ENCODE data around the gene ZNF99. TPM values are rescaled to one million over a fixed set of nuclear protein-coding genes. Genes with fewer than 3 reads are reported as not detected.
"Not testable (repeated sequence)": the region's sequence is repeated elsewhere in the genome, so short reads cannot be mapped to it uniquely, and the experiment has no call there.

The ZNF99 gene
- 13.2 TPM for total RNA-seq (ENCODE audit: insufficient read depth, low replicate concordance)

GRCh38 chr19:22783651-22784410, at the start of gene ZNF99:
TSS of gene ZNF99 (minus strand) at chr19:22784151. CDS start at chr19:22784016, 135 bp downstream.
- DNase-seq (ENCODE audit: low spot score) = peak; percentile 84

GRCh38 chr19:22832031-22832762, 48.2 kb upstream of the ZNF99 start, which contains the start of gene ZNF723:
TSS of gene ZNF723 (plus strand) at chr19:22832291. CDS start at chr19:22832380, 89 bp downstream.
- DNase-seq (ENCODE audit: low spot score) = no peak

GRCh38 chr19:22831211-22831610, 47.3 kb upstream of the ZNF99 start:
- no peak for DNase-seq (ENCODE audit: low spot score)

GRCh38 chr19:22814124-22814523, 30.2 kb upstream of the ZNF99 start:
- no peak for DNase-seq (ENCODE audit: low spot score)

GRCh38 chr19:22807061-22807835, 23.3 kb upstream of the ZNF99 start:
- no peak for DNase-seq (ENCODE audit: low spot score)

- DNase-seq (ENCODE audit: low spot score) = no peak
Observed at GRCh38 chr19:22806418-22806817, 22.5 kb upstream of the ZNF99 start.

GRCh38 chr19:22797040-22797439, 13.1 kb upstream of the ZNF99 start:
- no peak for DNase-seq (ENCODE audit: low spot score)

GRCh38 chr19:22792863-22793262, 8.9 kb upstream of the ZNF99 start:
- not testable (repeated sequence) for DNase-seq (ENCODE audit: low spot score)

- no peak for DNase-seq (ENCODE audit: low spot score)
Observed at GRCh38 chr19:22735911-22736645, 47.9 kb downstream of the ZNF99 start.

GRCh38 chr19:22733691-22734090, 50.3 kb downstream of the ZNF99 start:
- DNase-seq (ENCODE audit: low spot score) = no peak

- DNase-seq (ENCODE audit: low spot score) = not testable (repeated sequence)
Observed at GRCh38 chr19:22728214-22728613, 55.7 kb downstream of the ZNF99 start.

- not testable (repeated sequence) for DNase-seq (ENCODE audit: low spot score)
Observed at GRCh38 chr19:22721533-22721932, 62.4 kb downstream of the ZNF99 start.

GRCh38 chr19:22708983-22709382, 75.0 kb downstream of the ZNF99 start:
- no peak for DNase-seq (ENCODE audit: low spot score)

GRCh38 chr19:22703096-22703495, 80.9 kb downstream of the ZNF99 start:
- not testable (repeated sequence) for DNase-seq (ENCODE audit: low spot score)

GRCh38 chr19:22702661-22703060, 81.3 kb downstream of the ZNF99 start:
- not testable (repeated sequence) for DNase-seq (ENCODE audit: low spot score)

Other genes with a start within 250 kb of the ZNF99 start
- gene ZNF492, start 149.8 kb downstream of the ZNF99 start, total RNA-seq (ENCODE audit: insufficient read depth, low replicate concordance) = 4.8 TPM
- 1.2 TPM for gene ZNF723, start 48.1 kb upstream of the ZNF99 start, total RNA-seq (ENCODE audit: insufficient read depth, low replicate concordance)
- 2.6 TPM for gene ZNF728, start 219.0 kb upstream of the ZNF99 start, total RNA-seq (ENCODE audit: insufficient read depth, low replicate concordance)